ENCODE results near the gene UBXN4. TPM values are rescaled to one million over a fixed set of nuclear protein-coding genes. Genes with fewer than 3 reads are reported as not detected.
A peak's percentile ranks its signal among the peaks of the same experiment; 100 is the strongest.

UBXN4 gene
- total RNA-seq, 2 experiments from 2014 or later: 70.6 to 81.8 TPM

DNA sequence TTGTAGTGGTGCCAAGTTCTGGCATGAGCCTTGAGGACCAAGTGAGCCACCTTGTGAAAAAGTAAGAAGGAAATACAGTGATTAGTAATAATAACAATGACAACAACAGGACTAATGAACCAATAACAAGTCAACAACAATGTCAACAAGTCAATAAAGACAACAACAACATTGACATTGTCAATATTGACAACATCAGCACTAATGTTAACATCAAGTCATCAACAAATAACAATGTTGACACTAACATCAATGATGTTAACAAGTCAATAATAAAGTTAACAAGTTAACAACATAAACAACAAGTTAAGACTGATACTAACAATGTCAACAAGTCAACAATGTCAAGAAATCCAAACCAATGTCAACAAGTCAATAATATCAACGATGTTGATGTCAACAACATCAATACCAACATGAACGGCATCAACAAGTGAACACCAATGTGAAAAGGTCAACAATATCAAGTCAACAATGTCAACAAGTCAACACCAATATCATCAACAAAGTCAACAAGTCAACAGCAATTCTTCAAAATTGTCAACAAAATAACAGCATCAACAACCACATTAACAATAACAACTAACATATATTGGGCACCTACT lies 71.4 kb downstream of the UBXN4 start:
- peaks cover 22% of the 10 kb centered on the region for H3K4me1 Mint-ChIP-seq
- H3K4me3 Mint-ChIP-seq: no peak overlapping the region
- peaks cover 27% of the 10 kb centered on the region for H3K36me3 Mint-ChIP-seq
- no peak overlapping the region for H3K27ac Mint-ChIP-seq
- H3K27me3 Mint-ChIP-seq: no peaks in the 10 kb centered on the region
- no peak for DNase-seq
- peaks cover 8% of the 10 kb centered on the region for H3K9me3 Mint-ChIP-seq

DNA sequence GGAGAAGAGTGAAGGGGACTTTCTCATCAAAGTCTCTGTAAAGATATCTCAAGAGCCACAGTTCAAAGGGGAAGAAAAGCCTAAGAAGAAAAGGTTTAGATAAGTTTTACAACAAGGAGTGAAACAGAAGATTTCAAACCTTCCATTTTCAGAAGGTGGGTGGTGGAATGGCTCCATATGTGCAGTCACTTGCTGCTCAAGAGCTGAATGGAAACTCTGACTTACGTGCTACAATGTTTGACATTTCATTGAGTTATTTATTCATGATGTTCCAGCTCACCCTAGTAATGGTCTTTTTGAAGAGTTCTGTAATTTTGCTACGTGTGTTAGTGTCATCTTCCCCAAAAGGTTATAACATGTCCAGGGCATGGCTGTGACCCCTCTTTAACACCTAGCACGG lies 73.6 kb downstream of the UBXN4 start:
- Mint-ChIP-seq H3K4me1 (peaks cover 41% of the 10 kb centered on the region), H3K27ac (peak overlapping the region; percentile 95), H3K4me3 (peak overlapping the region; percentile 41), H3K27me3 (no peaks in the 10 kb centered on the region), H3K36me3 (peaks cover 36% of the 10 kb centered on the region), H3K9me3 (peaks cover 8% of the 10 kb centered on the region)
- no peak for DNase-seq

DNA sequence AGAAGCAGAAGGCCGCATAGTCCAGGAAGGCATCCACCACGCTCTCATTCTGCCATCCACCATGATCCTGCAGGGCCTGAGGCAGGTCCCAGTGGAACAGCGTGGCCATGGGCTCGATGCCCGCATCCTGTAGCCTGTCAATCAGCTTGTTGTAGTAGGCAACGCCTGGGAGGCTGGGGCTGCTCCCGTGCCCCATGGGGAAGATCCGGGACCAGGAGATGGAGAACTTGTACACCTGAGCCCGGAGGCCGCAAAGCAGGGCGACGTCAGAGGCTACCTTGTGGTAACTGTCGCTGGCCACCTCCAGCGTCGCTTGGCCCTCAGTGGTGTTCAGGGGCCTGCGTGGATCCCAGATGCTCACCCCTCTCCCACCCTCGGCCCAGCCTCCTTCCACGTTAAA lies 75.8 kb downstream of the UBXN4 start:
- Mint-ChIP-seq H3K9me3 (peaks cover 13% of the 10 kb centered on the region), H3K4me1 (peaks cover 57% of the 10 kb centered on the region), H3K4me3 (no peak overlapping the region), H3K27me3 (no peaks in the 10 kb centered on the region), H3K36me3 (peaks cover 38% of the 10 kb centered on the region), H3K27ac (no peak overlapping the region)
- DNase-seq: no peak

DNA sequence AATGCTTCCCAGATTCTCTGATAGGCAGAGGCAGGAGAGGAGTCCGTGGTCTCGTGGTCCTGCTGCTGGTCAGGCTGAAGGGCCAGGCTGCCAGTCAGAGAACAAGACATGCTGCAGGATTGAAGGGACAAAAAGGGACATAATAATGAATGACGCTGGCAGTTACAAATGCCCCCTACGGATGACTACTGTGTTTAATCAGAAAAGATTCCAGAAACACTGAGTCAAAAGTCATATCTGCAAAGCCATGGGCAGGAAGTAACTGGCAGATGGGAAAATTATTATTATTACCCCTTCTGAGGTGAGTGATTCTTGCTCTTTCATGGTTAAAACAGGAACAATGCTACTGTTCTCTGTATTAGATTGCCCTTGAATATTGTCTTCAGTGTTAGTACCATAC lies 76.3 kb downstream of the UBXN4 start:
- DNase-seq: no peak
- Mint-ChIP-seq H3K4me1 (peaks cover 59% of the 10 kb centered on the region), H3K27ac (no peak overlapping the region), H3K27me3 (no peaks in the 10 kb centered on the region), H3K4me3 (no peak overlapping the region), H3K36me3 (peaks cover 39% of the 10 kb centered on the region), H3K9me3 (peaks cover 16% of the 10 kb centered on the region)

DNA sequence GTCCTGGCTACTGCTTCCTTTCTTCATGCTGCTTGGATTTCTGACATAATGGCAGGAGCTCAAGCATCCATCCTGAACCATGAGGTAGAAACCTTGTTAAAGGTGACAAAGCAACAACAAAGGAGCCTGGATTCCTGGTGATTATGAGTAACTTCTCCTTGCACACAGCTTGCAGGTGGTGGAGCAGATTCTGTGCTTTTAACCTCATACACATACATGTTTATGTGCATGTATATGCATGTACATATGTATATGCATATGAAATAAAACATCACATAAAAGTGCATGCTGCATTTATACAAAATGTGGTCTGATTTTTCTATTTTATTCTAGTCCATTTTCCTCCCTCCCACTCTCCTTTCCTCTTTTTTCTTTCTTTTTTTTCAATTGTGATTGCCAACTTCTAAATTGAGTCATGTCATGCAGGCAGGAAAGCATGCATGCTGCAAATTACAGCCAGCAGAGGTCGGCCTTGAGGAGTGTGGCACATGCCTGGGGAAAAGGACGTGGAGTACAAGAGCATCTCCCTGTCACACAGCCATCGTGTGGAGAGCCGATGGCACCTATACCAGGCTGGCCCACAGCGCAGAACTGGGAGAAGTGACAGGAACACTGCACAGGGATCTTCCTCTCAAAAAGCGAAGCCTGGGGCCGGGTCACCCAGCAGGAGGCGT lies 77.4 kb downstream of the UBXN4 start:
- H3K4me1 Mint-ChIP-seq: peaks cover 57% of the 10 kb centered on the region
- peaks cover 44% of the 10 kb centered on the region for H3K36me3 Mint-ChIP-seq
- DNase-seq: peak; percentile 54
- no peaks in the 10 kb centered on the region for H3K27me3 Mint-ChIP-seq
- peak overlapping the region; percentile 26 for H3K4me3 Mint-ChIP-seq
- peak overlapping the region; percentile 90 for H3K27ac Mint-ChIP-seq
- H3K9me3 Mint-ChIP-seq: peaks cover 15% of the 10 kb centered on the region

DNA sequence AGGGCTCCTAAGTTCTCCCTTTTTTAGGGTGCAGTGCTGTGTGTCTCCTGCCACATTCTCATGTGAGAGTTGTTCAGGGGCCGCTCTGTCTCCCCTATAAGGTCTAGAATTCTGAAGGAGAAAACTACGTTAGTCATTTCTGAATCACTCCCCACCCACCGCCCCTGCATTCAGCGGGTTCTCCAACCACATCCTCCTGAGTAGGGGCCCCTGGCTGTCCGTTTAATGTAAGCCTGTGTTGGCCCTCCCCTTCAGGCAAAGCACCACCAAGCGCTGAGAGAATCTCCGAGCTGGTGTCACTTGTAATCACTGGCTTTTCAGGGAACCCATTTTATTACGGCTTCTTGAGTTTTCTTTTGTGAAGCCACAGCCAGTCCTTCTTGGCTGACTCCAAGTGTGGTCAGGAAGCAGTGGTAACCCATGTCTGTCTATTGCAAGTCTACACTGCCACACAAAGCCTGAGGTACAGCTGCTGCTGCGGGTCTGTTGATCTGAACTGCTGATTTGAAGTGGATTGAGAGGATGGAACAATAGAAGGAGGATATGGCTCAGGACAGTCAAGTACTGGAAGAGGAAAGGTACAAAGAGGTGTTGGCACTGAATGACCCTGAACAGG lies 78.5 kb downstream of the UBXN4 start:
- H3K27ac Mint-ChIP-seq: peak overlapping the region; percentile 90
- peaks cover 55% of the 10 kb centered on the region for H3K4me1 Mint-ChIP-seq
- H3K36me3 Mint-ChIP-seq: peaks cover 42% of the 10 kb centered on the region
- H3K9me3 Mint-ChIP-seq: peaks cover 13% of the 10 kb centered on the region
- no peaks in the 10 kb centered on the region for H3K27me3 Mint-ChIP-seq
- DNase-seq: peak; percentile 91
- peak overlapping the region; percentile 65 for H3K4me3 Mint-ChIP-seq

DNA sequence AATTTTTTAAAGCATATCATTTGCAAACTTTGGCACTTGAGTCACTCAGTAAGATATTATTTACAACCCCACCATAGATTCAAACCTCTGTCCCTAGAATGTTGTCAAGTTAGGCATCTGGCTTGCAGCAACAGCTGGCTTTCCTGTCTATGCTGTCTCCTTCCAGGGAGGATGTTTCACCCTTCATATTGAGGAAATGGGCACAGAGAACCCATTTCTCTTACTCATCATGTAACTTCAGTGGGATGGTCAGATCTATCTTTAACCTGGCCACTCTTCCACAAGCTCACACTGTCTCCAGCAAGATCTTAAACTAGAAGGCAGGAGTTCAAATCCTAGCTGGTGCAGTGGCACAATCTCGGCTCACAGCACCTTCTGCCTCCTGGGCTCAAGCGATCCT lies 79.5 kb downstream of the UBXN4 start:
- Mint-ChIP-seq H3K27ac (peak overlapping the region; percentile 69), H3K9me3 (peaks cover 13% of the 10 kb centered on the region), H3K27me3 (no peaks in the 10 kb centered on the region), H3K4me1 (peaks cover 53% of the 10 kb centered on the region), H3K4me3 (peak overlapping the region; percentile 65), H3K36me3 (peaks cover 44% of the 10 kb centered on the region)
- no peak for DNase-seq

DNA sequence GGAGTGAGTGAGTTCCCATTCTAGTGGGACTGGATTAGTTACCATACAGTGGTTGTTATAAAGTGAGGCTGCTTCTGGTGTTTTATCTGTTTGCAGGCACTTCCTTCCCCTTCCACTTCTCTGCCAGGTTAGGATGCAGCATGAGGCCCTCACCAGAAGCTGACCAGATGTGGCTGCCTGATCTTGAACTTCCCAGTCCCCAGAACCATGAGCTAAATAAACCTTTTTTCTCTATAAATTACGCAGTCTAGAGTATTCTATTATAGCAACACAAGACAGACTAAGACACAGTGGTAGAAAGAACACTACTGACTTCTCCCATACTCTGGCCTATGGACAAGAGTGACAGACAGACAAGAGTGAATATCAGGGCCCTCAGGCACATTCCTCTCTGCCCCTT lies 81.2 kb downstream of the UBXN4 start:
- H3K27ac Mint-ChIP-seq: no peak overlapping the region
- H3K4me3 Mint-ChIP-seq: no peak overlapping the region
- H3K9me3 Mint-ChIP-seq: peaks cover 13% of the 10 kb centered on the region
- peaks cover 47% of the 10 kb centered on the region for H3K4me1 Mint-ChIP-seq
- H3K36me3 Mint-ChIP-seq: peaks cover 44% of the 10 kb centered on the region
- no peak for DNase-seq
- no peaks in the 10 kb centered on the region for H3K27me3 Mint-ChIP-seq

DNA sequence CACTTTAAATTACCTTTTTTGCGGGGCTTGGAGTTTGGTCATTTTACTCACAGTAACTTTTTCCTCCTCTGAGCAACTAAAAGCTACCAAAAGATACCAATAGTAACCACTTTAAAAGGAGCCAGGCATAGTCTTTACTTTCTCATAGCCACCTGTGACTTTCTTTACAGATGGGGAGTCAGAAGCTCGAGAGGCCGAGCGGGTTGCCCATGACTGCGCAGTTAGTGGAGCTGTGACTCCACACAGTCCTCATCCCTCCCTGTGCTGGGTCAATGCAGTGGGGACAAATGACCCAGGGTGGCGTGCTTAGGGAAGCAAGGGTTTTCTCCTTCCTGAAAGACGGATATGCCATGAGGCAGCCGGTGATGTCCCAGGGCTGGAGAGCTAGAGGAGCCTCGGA lies 83.5 kb downstream of the UBXN4 start:
- peaks cover 13% of the 10 kb centered on the region for H3K9me3 Mint-ChIP-seq
- no peak for DNase-seq
- H3K4me1 Mint-ChIP-seq: peaks cover 30% of the 10 kb centered on the region
- no peak overlapping the region for H3K4me3 Mint-ChIP-seq
- no peaks in the 10 kb centered on the region for H3K27me3 Mint-ChIP-seq
- peaks cover 38% of the 10 kb centered on the region for H3K36me3 Mint-ChIP-seq
- no peak overlapping the region for H3K27ac Mint-ChIP-seq

DNA sequence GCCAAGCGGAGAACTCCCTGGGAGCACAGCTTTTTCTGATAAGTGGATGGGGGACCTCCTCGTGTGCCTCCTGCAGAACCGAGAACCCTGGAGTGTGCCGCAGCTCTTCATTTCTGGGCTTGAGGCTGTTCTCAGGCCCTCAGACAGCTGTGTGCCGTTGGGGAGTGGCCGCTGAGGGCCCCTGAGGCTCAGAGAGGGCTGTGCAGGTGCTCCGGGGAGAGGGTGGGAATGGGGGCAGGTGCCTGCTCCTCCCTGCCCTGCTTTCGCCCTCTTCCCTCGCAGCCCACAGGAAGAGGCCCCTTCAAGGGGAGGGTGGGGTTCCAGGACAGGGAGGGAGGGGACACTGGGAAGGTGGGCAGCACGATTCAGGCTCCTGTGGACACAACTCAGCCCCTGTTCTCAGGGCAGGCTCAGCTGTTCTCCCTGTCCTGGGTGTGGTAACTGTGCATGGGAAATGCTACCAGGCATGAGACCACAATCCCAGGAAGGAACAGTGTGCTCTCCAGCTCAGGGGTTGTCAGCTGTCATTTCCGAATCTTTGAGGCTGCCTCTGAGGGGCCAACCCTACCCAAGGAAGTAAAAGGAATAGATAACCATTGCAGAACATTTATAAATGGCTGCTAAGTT lies 84.0 kb downstream of the UBXN4 start:
- Mint-ChIP-seq H3K27me3 (no peaks in the 10 kb centered on the region), H3K4me3 (no peak overlapping the region), H3K9me3 (peaks cover 13% of the 10 kb centered on the region), H3K4me1 (peaks cover 26% of the 10 kb centered on the region), H3K36me3 (peaks cover 38% of the 10 kb centered on the region), H3K27ac (no peak overlapping the region)
- DNase-seq: no peak

DNA sequence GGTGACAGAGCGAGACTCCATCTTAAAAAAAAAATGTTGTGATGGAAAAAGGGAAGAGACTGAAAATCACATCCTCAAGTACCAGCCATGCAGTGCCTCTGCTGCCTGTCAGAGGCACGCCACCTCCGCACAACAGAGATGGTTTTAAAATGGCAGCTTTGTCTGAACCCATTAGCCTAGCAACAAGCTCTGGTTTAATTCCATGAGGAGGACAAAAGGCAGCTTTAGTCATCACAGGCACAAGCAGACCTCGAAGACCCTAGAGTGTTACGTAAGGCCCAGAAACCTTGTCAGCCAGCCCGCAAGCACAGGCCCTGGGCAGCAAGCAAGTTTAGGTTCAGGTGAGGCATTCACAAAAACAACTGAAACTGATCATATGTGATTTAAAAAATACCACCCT lies 84.9 kb downstream of the UBXN4 start:
- no peak for DNase-seq
- Mint-ChIP-seq H3K4me1 (peaks cover 20% of the 10 kb centered on the region), H3K9me3 (peaks cover 11% of the 10 kb centered on the region), H3K36me3 (peaks cover 31% of the 10 kb centered on the region), H3K27ac (no peak overlapping the region), H3K4me3 (no peak overlapping the region), H3K27me3 (no peaks in the 10 kb centered on the region)

DNA sequence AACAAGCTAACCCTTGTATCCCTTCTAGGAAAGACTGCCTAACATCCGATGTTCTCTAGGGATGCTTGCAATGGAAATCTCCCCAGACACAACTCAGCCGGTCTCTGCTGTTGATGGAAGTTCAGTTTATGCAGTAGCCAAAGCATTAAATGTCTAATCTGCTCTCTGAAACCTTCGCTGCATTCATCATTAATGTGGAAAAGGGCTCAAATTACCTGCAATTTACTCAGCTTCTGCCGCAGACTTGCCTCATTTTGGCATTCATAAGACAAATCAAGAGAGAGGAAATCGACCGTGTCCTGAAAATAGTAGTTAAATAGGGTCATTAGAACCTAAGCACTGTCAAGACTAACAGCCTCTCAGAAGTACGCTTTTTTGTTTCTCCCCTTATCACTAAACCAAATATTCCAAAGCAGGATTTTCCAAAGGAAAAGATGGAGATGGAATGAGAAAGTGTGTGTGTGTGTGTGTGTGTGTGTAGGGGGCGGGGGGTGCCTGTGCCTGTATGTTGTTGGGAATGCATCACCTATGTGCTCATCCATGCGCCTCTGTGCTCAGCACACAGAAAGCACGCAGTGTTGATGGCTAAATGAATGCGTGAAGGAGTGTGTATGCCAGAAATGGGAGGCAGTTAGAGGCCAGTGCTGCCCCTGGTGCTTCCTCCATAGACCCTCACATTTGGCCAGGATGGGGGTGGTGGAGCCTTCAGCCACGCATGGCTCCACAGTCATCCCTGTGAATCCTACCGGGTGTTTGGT lies 87.9 kb downstream of the UBXN4 start:
- peaks cover 10% of the 10 kb centered on the region for H3K4me1 Mint-ChIP-seq
- H3K9me3 Mint-ChIP-seq: no peaks in the 10 kb centered on the region
- no peak overlapping the region for H3K4me3 Mint-ChIP-seq
- H3K27ac Mint-ChIP-seq: no peak overlapping the region
- DNase-seq: no peak
- peaks cover 9% of the 10 kb centered on the region for H3K36me3 Mint-ChIP-seq
- no peaks in the 10 kb centered on the region for H3K27me3 Mint-ChIP-seq

DNA sequence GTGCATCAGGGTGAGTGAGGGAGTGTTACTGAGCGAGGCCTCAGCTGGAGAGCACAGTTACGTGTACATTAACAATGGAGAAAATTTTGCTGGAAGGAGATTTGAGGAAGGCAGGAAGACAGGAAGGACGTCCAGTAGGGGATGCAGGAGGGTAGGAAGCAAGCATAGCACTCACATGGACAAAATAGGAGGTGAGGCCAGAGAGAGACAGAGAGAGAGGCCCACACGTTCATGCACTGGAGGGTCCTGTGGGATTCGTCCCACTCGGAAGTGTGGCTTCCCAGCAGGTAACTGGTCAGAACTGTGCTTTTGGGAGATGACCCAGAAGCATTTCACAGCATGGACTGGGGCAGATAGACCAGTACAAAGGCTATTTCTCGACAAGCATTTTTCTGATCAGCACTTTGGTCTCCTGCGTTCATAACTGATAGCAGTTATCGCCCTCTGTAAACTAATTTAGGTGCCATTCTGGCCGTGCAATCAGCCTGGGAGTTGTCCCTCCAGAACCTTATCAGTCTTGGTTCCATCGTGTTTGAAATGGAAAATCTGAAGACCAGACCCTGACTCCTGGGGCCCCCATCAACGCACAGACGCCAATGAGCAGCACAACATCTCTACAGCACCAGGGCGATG lies 89.6 kb downstream of the UBXN4 start:
- Mint-ChIP-seq H3K4me3 (no peak overlapping the region), H3K36me3 (peaks cover 6% of the 10 kb centered on the region), H3K9me3 (no peaks in the 10 kb centered on the region), H3K4me1 (peaks cover 4% of the 10 kb centered on the region), H3K27me3 (no peaks in the 10 kb centered on the region), H3K27ac (no peak overlapping the region)
- no peak for DNase-seq

DNA sequence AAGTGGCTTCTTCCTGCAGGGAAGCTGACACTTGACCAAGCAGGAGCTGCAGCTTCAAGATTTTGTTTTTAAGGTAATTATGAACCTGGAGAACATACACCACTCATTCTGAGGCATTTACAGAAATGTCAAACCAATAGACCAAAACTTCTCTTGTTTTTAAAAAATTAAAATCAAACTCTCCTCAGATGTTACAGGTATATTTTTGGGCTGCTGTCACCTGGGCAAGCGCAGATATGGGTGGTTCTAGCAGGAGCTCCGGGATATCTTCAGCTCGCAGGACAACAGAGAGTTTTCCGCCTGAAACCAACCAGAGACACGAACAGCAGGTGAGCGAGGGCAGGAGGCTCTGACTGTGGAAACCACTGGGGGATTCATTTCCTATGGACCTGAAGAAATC lies 91.2 kb downstream of the UBXN4 start:
- Mint-ChIP-seq H3K4me1 (peaks cover 12% of the 10 kb centered on the region), H3K9me3 (no peaks in the 10 kb centered on the region), H3K27ac (no peak overlapping the region), H3K36me3 (peaks cover 9% of the 10 kb centered on the region), H3K27me3 (no peaks in the 10 kb centered on the region), H3K4me3 (no peak overlapping the region)
- no peak for DNase-seq

Data from activated naive CD8-positive, alpha-beta T cell treated with anti-CD3 and anti-CD28 coated beads for 36 hours (primary cell).